Fibroblast of lung (primary cell): ENCODE results near the gene IFT122. TPM values are rescaled to one million over a fixed set of nuclear protein-coding genes. Genes with fewer than 3 reads are reported as not detected.
A peak's percentile ranks its signal among the peaks of the same experiment; 100 is the strongest.

ENCODE experiments used
- DNase-seq, 2 donors: peaks; one replicate each; pipeline versions ENCODE4 v3.0.0 to v3.0.0-alpha.2; 2010; ENCODE audit warnings: low read depth in 2 of 2
- H2AFZ ChIP-seq: 2 replicates; pipeline ENCODE4 v1.5.1; 2012; ENCODE audit warnings: low read length, control low read depth, inconsistent platforms
- H3K27ac ChIP-seq: 2 replicates; pipeline ENCODE4 v1.5.1; 2011; ENCODE audit warnings: low read length, control low read depth; ENCODE audit not compliant: insufficient read depth
- H3K27me3 ChIP-seq: 2 replicates; pipeline ENCODE4 v1.5.1; 2011; ENCODE audit warnings: mild to moderate bottlenecking, low read length; ENCODE audit not compliant: control insufficient read depth, insufficient read depth
- H3K36me3 ChIP-seq: 2 replicates; pipeline ENCODE4 v1.5.1; 2011; ENCODE audit warnings: low read length; ENCODE audit not compliant: control insufficient read depth, insufficient read depth
- H3K4me1 ChIP-seq: 2 replicates; pipeline ENCODE4 v1.5.1; 2011; ENCODE audit warnings: low read length; ENCODE audit not compliant: control insufficient read depth, insufficient read depth; ENCODE audit errors: extremely low read depth
- H3K4me2 ChIP-seq: 2 replicates; pipeline ENCODE4 v1.5.1; 2011; ENCODE audit warnings: low read length, control low read depth; ENCODE audit not compliant: insufficient read depth; ENCODE audit errors: extremely low read depth
- H3K4me3 ChIP-seq, 4 experiments: fragments of 200-600 bp in 1 of 4; sonication (generic) in 1 of 4; replicated peaks in 1 of 4; 2 replicates each; pipeline ENCODE4 v1.5.1; 2011 to 2016; ENCODE audit warnings: low read length in 4 of 4, low read depth in 3 of 4, mild to moderate bottlenecking in 3 of 4, control low read depth in 2 of 4, inconsistent platforms in 1 of 4, mixed read lengths in 1 of 4; ENCODE audit not compliant: insufficient read depth in 1 of 4; ENCODE audit errors: control extremely low read depth in 1 of 4
- H3K79me2 ChIP-seq: 2 replicates; pipeline ENCODE4 v1.5.1; 2012; ENCODE audit warnings: mild to moderate bottlenecking, low read length, inconsistent platforms; ENCODE audit not compliant: control insufficient read depth, insufficient read depth
- H3K9ac ChIP-seq: 2 replicates; pipeline ENCODE4 v1.5.1; 2011; ENCODE audit warnings: mild to moderate bottlenecking, low read length, control low read depth; ENCODE audit not compliant: insufficient read depth
- H3K9me3 ChIP-seq: 2 replicates; pipeline ENCODE4 v1.5.1; 2012; ENCODE audit warnings: low read depth, low read length; ENCODE audit not compliant: control insufficient read depth, insufficient read depth
- H4K20me1 ChIP-seq: 2 replicates; pipeline ENCODE4 v1.5.1; 2011; ENCODE audit warnings: low read length; ENCODE audit not compliant: control insufficient read depth, insufficient read depth; ENCODE audit errors: extremely low read depth
- EZH2 ChIP-seq: IDR thresholded peaks from 2 replicates; pipeline ENCODE4 v1.5.1; 2012; ENCODE audit warnings: low read length, control low read depth, mild to moderate bottlenecking; ENCODE audit errors: missing control alignments
- polyA plus RNA-seq, 2 donors: library from polyadenylated mRNA; depleted of rRNA in 1 of 2; stranded (reverse) in 1 of 2; unstranded in 1 of 2; fragments of >200 nt; gene quantifications; 2 replicates each; pipeline ENCODE4 v1.2.1, GENCODE V29; 2011 to 2012; ENCODE audit warnings: missing spikeins in 1 of 2
- total RNA-seq: library from RNA; depleted of rRNA; stranded (reverse); fragments of >200 nt; gene quantifications from 2 replicates; pipeline ENCODE4 v1.2.1, GENCODE V29; 2014
- TF ChIP-seq, protein P1 (sequence below), 2 donors: IDR thresholded peaks in 1 of 2; conservative IDR thresholded peaks in 1 of 2; 1 replicate in 1 of 2; 2 replicates in 1 of 2; pipeline ENCODE4 v1.5.1; 2011 to 2012; ENCODE audit warnings: low read length in 2 of 2, control low read depth in 1 of 2, inconsistent platforms in 1 of 2, low read depth in 1 of 2, mild to moderate bottlenecking in 1 of 2

The IFT122 gene
- total and polyA plus RNA-seq, 2 donors (not counting 1 experiment from before 2014, with no cell fraction given) = 13.2 to 27.2 TPM

GRCh38 chr3:129404610-129405009, 35.4 kb upstream of the IFT122 start:
- H3K36me3 ChIP-seq = no peaks in the 10 kb centered on the region
- no peak overlapping the region for H3K4me3 ChIP-seq
- H2AFZ ChIP-seq = no peak overlapping the region
- no peaks in the 10 kb centered on the region for H3K27me3 ChIP-seq
- TF ChIP-seq EZH2 = no peak
- TF ChIP-seq, protein P1, sequence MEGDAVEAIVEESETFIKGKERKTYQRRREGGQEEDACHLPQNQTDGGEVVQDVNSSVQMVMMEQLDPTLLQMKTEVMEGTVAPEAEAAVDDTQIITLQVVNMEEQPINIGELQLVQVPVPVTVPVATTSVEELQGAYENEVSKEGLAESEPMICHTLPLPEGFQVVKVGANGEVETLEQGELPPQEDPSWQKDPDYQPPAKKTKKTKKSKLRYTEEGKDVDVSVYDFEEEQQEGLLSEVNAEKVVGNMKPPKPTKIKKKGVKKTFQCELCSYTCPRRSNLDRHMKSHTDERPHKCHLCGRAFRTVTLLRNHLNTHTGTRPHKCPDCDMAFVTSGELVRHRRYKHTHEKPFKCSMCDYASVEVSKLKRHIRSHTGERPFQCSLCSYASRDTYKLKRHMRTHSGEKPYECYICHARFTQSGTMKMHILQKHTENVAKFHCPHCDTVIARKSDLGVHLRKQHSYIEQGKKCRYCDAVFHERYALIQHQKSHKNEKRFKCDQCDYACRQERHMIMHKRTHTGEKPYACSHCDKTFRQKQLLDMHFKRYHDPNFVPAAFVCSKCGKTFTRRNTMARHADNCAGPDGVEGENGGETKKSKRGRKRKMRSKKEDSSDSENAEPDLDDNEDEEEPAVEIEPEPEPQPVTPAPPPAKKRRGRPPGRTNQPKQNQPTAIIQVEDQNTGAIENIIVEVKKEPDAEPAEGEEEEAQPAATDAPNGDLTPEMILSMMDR (conservative IDR thresholded peaks at IDR 0.05 in 1 of 2, IDR thresholded peaks at IDR 0.05 in 1 of 2; ENCODE audit: low read depth in 1 of 2, low read length in 2 of 2) = no peak
- no peaks in the 10 kb centered on the region for H3K79me2 ChIP-seq
- no peaks in the 10 kb centered on the region for H3K9me3 ChIP-seq
- H3K9ac ChIP-seq = no peak overlapping the region
- no peak overlapping the region for H3K27ac ChIP-seq
- H3K4me1 ChIP-seq = no peaks in the 10 kb centered on the region
- H4K20me1 ChIP-seq = no peaks in the 10 kb centered on the region
- no peak for DNase-seq
- H3K4me2 ChIP-seq = no peak overlapping the region

- no peak for TF ChIP-seq EZH2
- Histone ChIP-seq H3K4me2 (no peak overlapping the region), H3K79me2 (no peaks in the 10 kb centered on the region), H3K36me3 (no peaks in the 10 kb centered on the region), H4K20me1 (no peaks in the 10 kb centered on the region), H3K27me3 (no peaks in the 10 kb centered on the region), H3K9me3 (no peaks in the 10 kb centered on the region), H3K9ac (no peak overlapping the region), H2AFZ (no peak overlapping the region), H3K4me3 (no peak overlapping the region), H3K27ac (no peak overlapping the region), H3K4me1 (peaks cover 15% of the 10 kb centered on the region)
- peak; percentile 74 to 90 for DNase-seq
Observed at GRCh38 chr3:129409541-129409940, 30.5 kb upstream of the IFT122 start.

DNA sequence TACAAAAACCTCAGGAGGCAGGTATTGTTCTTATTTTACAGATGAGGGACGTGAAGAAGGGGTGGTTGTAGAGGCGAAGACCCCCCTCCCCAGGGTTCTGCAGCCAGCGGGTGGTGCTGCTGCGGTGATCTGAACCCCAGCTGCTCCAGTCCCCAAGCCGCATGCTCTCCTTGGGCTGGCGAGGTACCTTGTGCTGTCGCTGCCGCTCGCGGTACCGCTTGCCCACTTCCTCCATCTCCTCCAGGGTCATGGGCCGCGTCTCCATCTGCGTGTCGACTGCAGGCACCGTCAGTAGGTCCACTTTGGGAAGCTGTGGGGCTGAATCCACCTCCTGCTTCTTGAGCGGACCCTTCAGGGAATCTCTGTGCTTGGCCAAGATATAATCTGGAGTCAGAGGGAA, 29.1 kb upstream of the IFT122 start:
- Histone ChIP-seq H3K36me3 (no peaks in the 10 kb centered on the region), H3K9ac (no peak overlapping the region), H4K20me1 (no peaks in the 10 kb centered on the region), H3K4me3 (no peak overlapping the region), H2AFZ (no peak overlapping the region), H3K79me2 (no peaks in the 10 kb centered on the region), H3K27ac (no peak overlapping the region), H3K9me3 (no peaks in the 10 kb centered on the region), H3K4me2 (no peak overlapping the region), H3K4me1 (peaks cover 17% of the 10 kb centered on the region), H3K27me3 (no peaks in the 10 kb centered on the region)
- TF ChIP-seq, protein P1 (conservative IDR thresholded peaks at IDR 0.05 in 1 of 2, IDR thresholded peaks at IDR 0.05 in 1 of 2; ENCODE audit: low read depth in 1 of 2, low read length in 2 of 2) = no peak
- TF ChIP-seq EZH2 = no peak
- DNase-seq = no peak
